GM18858 (cell line): ENCODE results near the gene ANP32E.
"Not testable (repeated sequence)": the region's sequence is repeated elsewhere in the genome, so short reads cannot be mapped to it uniquely, and the experiment has no call there.

Source experiments
- ATAC-seq: cut with Tn5 transposase; IDR thresholded peaks from one replicate; pipeline ENCODE4 v1.9.1; 2021; ENCODE audit not compliant: unreplicated experiment

The ANP32E gene

DNA sequence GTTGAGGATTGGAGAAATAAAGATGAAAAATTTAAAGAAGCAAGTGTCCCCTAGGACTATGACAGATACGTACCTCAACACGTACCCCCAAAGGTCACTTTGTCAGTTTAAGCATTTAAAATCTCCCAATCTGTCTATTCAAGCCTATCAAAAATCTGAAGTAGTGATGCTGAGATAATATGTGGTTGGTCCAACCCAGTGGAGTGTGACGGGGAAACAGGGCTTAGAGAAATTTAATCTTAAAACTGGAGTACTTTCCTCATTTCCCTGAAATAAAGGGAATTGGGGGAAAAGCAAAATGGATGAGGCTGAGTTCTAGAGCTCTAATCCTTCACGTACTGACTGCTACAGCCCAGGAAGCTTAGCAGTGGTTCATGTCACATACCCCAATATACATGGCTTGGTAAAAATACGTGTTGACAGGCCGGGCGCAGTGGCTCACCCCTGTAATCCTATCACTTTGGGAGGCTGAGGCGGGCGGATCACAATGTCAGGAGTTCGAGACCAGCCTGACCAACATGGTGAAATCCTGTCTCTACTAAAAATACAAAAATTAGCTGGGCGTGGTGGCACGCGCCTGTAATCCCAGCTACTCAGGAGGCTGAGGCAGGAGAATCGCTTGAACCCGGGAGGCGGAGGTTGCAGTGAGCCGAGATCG lies 21.7 kb downstream of the ANP32E start:
- not testable (repeated sequence) for ATAC-seq

DNA sequence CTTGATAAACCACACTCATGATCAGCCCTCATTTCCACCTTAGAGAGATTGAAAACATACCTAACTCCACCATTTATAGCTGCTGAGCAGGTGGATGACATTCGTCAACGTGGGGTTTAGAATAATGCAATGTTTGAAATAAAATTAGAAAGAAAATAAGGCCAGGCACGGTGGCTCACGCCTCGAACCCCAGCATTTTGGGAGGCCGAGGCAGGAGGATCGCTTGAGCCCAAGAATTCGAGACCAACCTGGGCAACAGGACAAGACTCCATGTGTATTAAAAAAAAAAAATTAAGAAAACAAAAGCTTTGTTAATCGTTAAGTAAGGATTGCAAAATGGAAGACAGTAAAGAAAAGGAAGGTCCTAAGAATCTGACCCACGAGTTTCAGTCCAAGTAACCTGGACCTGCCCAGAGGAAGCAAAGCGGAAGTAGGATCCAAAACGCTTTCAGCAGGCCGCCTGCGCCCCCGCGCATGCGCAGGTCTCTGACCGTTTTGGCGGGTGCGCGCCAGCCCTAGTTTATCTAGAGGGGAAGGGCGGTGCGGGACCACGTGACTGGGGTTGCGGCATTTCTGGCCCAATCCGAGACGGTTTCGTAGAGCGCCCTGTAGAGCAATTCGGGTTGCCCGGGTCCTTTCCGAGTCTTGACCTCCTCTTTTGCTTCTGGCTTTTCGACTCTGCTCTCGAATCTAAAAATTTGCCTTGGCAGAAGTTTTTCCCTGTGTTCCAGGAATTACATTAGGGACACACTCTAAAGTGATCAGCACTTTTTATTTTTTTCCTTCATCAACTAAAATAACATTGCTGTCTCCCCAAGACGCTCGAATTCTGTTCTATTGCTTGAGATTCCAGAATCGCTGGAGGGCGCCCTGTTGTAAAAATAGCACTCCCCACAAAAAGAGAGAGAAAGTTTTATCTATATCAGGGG lies 22.5 kb downstream of the ANP32E start:
- ATAC-seq = peak; percentile 74

DNA sequence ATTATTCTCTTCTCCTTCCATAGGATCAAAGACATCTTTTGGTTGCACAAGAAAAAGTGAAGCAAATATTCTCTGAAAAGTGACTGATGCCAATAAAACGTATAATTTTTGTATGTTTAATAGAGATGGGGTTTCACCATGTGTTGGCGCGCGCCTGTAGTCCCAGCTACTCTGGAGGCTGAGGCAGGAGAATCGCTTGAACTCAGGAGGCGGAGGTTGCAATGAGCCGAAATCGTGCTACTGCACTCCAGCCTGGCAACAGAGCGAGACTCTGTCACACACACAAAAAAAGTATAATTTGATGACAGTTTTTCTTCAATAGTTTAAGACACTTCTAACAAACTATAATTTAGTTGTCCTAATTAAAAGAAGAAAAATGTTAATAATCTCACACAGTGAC lies 23.8 kb downstream of the ANP32E start:
- ATAC-seq = no peak

DNA sequence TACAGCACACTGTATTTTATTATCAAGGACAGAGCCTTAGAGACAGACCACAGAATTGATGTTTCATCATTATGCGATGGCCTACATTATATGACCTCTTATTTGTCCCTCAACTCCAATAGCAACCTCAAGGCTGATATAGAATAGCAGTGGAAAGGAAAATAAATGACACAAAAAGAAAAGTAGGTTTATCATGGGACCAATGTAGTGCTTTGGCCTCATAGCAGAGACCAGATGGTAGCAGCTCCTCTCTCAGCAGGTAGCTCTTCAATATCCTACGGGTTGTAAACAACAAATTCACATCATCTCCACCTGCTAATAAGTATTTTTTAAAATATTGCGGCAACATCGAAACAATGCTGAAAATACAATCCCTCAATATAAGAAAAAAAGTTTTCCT lies 25.2 kb downstream of the ANP32E start:
- no peak for ATAC-seq

DNA sequence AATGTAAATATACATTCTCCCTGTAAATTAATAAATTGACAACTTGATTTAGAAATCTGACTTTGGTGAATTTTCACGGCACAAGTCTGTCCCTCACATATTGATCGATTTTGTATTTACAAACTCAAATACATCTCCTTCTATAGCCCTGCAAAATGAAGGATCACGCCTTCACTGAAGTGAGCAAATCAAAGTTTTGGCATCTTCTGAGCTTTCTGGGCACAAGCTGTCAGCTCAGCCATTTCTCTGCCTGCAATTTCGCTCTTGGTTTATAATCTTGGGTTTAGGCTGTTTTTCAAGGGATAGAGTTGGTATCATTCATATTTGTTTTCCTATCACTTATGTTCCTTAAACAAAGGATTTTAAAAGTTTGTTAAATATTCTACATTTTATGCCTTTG lies 25.8 kb downstream of the ANP32E start:
- no peak for ATAC-seq

DNA sequence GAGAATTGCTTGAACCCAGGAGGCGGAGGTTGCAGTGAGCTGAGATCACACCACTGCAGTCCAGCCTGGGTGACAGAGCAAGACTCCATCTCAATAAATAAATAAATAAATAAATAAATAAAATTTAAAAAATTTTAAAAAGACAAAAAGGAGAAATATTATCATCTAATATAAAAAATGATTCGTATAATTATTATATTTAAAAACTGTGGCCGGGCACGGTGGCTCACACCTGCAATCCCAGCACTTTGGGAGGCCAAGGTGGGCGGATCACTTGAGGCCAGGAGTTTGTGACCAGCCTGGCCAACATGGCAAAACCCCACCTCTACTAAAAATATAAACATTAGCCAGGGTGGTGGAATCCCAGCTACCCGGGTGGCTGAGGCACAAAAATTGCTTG lies 27.5 kb downstream of the ANP32E start:
- ATAC-seq = not testable (repeated sequence)

DNA sequence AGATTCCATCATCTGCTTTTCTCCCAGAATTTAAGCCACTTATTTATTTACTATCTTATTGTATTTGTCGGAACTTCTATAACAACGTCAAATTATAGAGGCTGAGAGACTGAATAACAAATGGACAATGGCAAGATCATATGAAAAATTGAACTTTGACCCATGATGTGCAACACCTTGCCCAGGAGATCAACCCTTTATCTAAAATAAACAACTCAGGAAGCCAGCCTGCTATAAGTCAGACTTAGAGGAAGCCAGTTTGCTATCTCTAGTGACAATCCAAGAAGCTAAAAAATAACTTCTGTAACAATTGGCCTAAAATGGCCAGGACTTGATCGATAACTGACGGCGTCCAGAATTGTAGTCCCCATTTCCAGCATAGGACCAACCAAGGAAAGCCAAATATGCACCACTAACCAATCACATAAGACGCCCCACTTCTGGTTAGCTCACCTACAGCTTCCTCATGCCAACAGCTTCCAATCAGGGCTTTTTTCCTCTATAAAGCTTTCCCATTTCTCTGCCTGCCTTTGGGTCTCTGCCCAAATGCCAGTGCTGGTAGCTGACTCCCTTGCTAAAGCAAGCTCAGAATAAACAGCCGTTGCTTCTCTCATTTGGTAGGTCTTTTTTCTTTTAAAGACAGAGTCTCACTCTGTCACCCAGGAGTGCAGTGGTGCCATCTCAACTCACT lies 28.5 kb downstream of the ANP32E start:
- no peak for ATAC-seq

DNA sequence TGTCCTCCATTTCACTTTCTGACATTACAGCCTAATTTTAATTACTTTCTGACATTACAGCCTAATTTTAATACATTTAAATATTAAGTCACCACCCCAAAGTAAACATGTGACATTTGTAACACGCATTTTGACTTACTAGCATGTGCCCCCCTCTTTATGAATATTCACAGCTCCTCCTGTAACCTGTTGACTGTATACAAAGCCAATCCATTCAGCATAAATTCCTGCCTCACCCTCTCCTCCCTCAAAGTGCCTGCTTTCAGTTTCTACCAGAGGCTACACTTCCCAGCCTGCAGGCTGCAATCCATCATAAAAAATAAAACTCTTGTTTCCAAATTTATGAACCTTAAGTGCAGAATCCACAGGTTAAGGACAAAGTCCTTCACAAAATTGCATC lies 39.5 kb downstream of the ANP32E start:
- no peak for ATAC-seq

DNA sequence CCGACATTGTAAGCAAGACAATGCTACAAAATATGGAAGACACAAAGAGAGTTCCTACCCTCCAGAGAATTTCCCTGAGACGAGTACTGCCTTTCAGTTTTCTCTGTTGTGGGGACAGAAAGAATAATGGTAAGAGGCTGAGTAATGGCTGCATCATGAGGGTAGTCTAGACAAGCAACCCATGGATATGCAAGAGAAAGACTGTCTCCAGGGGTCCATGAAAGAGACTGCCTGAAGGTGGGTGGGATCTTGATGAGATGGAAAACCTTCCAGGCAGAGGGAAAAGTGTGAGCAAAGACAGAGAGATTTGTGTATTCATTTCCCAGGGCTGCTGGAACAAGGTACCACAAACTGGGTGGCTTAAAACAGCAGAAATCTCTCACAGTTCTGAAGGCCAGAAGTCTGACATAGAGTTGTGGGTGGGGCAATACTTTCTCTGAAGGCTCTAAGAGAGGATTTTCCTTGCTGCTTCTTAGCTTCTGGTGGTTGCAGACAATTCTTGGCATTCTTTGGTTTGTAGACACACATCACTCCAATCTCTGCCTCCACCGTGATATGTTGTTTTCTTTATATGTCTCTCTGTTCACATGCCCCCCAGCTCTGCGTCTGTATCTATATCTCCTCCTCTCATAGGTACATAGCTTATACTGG lies 41.4 kb downstream of the ANP32E start:
- no peak for ATAC-seq

DNA sequence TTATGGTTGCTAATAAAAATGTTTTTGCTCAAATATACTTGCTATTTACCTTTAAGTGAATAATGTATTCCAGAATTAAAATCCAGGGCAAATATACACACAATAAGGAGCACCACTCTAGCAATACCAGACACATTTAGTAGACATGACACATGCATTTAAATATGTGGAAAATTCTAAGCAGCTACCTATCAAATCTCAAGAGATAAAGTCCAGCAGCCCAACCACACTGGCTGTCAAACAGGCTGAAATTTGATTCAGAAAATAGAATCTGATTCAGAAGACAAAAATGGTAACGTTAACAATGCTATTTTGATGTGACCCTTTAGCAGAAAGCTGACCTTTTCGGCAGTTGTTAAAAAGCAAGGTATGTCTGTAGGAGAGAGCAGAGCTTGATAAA lies 43.9 kb downstream of the ANP32E start:
- ATAC-seq = no peak

DNA sequence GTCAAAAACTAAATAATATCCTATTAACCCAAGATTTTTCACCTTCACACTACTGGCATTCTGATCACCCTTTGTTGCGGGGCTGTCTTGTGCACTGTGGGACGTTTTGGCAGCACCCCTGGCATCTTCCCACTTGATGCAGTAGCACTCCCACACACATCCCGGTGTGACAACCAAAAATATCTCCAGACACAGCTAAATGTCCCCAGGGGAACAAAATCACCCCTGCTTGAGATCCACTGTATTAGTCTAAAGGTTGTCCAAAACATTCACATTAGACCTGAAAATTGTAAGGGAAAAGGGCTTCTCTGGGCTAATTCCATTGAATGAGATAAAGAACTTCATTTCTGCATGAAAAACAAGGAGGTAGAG lies 48.4 kb downstream of the ANP32E start:
- no peak for ATAC-seq

DNA sequence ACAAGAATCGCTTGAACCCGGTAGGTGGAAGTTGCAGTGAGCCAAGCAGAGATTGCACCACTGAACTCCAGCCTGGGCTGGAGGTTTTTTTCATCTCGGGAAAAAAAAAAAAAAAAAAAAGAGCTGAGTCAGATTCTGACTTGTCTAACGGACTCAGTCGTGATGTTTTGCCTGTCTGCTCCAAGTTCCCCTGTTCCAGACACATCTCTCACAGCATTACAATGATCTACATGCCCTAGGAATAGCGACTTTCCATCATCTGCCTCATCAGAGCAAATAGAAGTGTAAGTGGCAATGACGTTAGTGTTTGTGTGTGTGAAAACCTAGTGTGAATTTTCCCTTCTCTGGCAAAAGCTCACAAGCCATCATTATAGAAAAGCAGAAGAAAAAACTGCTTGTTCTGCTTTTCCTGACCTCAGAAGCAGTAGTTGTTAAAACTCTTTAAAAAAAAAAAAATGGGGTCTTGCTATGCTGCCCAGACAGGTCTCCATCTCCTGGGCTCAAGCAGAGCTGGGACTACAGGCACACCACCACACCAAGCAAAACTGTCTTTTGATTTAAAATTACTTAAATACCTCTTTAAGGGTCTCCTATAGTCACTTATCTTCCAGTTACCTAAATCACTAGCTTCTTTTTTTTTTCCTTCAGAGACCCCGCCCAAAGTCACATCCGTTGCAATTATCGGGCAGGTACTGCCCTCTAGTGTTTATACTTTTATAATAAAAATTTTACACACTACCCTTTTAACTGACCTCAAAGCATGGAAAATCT lies 48.9 kb downstream of the ANP32E start:
- ATAC-seq = no peak

DNA sequence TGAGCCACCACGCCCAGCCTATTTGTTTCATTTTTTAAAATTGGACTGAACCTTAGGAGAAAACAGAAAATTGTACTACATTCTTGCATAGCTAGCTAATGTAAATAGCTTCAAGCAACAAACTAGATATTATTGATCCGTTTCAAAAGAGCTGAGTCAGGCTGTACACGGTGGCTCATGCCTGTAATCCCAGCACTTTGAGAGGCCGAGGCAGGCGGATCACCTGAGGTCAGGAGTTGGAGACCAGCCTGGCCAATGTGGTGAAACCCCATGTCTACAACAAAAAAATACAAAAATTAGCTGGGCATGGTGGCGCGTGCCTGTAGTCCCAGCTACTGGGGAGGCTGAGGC lies 49.5 kb downstream of the ANP32E start:
- not testable (repeated sequence) for ATAC-seq

DNA sequence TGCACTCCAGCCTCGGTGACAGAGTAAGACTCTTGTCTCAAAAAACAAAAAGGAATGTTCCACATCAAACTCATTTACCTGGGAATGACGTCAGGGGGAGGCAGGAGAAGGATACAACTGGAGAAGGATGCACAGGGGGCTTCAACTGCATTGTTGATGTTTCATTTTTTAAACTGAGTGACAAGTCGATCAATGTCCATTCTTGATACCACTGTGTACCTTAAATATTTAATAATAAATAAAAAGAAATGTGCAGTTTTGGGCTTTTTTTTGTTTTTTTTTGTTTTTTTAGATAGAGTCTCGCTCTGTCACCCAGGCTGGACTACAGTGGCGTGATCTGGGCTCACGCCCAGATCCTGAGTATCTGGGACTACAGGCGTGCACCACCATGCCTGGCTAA lies 50.4 kb downstream of the ANP32E start:
- ATAC-seq = no peak

DNA sequence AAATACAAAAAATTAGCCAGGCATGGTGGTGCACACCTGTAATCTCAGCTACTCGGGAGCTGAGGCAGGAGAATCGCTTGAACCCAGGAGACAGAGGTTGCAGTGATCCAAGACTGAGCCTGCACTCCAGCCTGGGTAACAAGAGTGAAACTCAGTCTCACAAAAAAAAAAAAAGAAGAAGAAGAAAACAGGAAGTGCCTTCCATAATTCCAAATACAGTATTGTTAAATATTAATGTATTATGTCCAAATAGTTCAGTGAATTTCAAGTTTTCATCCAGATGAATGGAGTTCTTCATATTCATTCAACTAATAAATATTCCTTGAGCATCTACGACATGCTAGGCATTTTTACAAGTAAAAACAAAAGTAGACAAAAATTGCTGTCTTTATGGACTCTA lies 52.9 kb downstream of the ANP32E start:
- no peak for ATAC-seq

DNA sequence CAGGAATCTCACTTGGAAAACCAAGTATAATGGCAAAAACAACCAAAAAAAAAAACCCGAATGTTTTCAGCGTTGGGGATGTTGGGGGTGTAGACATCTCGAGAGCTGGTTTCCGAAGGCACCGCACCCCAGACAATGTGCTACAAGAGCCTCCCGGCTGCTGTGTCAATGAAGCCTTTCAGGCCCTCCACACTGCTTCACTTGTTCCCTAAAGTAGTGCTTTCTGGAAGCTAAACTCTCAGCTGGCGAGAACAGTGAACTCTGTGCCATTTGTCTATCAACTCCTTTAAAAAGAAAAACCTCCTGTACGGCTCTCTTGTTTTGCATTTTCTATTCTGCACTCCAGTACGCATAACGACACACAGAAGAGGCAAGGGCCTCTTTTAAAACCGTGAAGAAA lies 53.7 kb downstream of the ANP32E start:
- ATAC-seq = no peak

DNA sequence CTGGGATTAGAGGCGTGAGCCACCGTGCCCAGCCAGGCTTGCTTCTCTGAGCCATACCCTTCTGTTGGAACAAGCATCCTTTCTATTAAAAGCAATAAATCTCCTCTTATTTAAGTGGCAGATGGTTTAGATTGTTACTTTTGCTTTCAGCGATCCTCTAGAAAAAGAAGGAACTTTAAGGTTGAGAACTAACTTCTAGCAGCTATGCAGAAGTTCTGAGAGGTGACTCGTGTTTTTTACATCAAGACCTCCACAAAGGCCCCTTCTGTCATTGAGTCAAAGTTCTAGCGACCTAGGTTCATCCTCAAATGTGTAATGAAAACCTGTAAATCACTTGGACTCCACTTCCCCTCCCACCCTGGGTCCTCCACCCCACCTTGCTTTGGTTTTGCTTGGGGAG lies 55.4 kb downstream of the ANP32E start:
- ATAC-seq = no peak

DNA sequence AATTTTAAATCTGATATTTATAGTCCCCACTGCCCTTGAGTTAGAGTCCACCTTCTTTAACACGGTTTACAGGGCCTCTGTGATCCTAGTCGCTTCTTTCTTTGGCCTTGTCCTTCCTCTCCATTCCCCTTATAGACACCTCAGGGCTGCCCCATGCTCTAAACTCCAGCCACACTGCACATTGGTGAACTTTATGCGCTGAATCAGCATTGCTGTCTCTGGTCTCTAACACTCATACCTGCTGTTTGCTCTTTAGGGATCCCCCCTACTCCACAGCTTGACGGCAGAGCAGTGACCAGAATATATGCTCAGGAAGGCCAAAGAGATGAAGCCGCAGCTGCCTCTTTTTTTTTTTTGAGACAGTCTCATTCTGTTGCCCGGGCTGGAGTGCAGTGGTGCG lies 56.0 kb downstream of the ANP32E start:
- ATAC-seq = no peak

DNA sequence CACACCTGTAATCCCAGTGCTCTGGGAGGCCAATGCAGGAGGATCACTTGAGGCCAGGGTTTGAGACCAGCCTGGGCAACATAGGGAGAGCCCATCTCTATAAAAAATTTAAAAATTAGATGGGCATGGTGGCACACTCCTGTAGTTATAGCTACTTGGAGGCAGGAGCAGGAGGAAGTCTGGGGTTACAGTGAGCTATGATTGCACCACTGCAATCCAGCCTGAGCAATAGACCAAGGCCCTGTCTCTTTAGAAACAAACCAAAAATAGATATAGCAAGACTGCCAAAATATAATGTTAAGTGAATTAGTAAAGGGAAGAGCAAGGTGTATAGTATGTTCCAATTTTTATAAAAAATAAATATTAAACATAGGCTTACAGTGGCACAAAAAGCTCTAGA lies 57.4 kb downstream of the ANP32E start:
- no peak for ATAC-seq

DNA sequence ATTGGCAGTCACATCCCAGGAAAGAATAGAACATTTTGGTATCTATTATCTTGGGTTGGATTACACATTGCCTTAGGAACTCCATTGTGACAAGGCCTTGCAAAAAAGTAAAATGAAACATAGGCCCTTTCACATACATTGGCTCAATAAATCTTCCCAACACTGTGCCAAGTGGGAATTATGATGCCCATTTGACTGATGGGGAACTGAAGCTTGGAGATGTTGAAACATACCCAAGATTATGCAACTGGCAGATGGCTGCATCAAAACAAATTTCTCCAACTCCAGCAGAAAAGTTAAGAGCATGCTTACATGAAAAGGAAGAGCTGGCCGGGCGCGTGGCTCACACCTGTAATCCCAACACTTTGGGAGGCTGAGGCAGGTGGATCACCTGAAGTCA lies 59.3 kb downstream of the ANP32E start:
- ATAC-seq = no peak

DNA sequence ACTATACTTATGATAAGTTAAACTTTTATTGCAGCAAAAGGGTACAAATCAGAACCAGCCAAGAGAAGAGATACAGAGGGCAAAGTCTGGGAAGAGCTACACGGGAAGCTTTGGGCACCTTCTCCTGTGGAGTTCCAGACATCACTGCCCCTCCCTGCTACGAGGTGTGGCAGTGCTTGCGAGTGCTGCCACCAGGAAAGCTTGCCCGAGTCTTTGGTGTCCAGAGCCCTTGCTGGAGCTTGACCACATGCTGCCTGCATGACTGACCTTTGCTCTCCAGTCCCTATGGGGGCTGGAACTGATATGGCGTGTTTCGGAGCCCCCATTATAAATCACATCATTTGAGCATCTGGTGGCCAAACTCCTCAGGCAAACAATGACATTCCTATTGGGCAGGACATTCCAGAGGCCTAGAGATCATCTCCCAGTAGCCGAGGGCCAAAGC lies 62.7 kb downstream of the ANP32E start:
- ATAC-seq = no peak
